Measurements from ENCODE around the gene RSPH4A.
"Not testable (repeated sequence)": the region's sequence is repeated elsewhere in the genome, so short reads cannot be mapped to it uniquely, and the experiment has no call there.

The RSPH4A gene

DNA sequence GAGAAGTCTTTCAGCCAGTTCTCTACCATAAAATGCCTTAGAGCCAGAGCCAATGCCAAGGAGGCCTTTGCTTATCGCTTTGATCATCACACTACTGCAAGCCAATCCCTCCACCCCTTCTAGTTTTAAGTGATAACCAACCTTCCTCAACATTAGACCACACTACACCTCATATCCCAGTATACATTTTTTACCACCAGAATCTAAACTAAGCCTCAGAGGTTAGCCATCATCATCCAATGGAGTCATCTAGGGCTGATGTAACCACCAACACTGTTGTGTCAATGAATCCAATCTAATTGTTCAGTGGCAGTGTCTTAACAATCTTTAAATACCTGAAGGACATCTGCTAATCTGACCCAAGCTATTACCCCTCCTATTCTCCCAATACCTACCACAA is 45.9 kb downstream of the RSPH4A start:
- Histone ChIP-seq H3K79me2 (peaks cover 14% of the 10 kb centered on the region), H3K9ac (no peak overlapping the region), H3K36me3 (ENCODE audit: control insufficient read depth, insufficient read depth, low read length) (no peaks in the 10 kb centered on the region), H3K27me3 (ENCODE audit: control insufficient read depth, insufficient read depth, low read length) (no peaks in the 10 kb centered on the region), H3K4me2 (ENCODE audit: low read length) (no peak overlapping the region), H3K9me3 (ENCODE audit: control insufficient read depth, low read length) (no peaks in the 10 kb centered on the region), H3K4me1 (no peaks in the 10 kb centered on the region), H3K4me3 (ENCODE audit: low read depth, low read length) (no peak overlapping the region), H3K27ac (no peak overlapping the region), H2AFZ (no peak overlapping the region)
- TF ChIP-seq, protein P1, sequence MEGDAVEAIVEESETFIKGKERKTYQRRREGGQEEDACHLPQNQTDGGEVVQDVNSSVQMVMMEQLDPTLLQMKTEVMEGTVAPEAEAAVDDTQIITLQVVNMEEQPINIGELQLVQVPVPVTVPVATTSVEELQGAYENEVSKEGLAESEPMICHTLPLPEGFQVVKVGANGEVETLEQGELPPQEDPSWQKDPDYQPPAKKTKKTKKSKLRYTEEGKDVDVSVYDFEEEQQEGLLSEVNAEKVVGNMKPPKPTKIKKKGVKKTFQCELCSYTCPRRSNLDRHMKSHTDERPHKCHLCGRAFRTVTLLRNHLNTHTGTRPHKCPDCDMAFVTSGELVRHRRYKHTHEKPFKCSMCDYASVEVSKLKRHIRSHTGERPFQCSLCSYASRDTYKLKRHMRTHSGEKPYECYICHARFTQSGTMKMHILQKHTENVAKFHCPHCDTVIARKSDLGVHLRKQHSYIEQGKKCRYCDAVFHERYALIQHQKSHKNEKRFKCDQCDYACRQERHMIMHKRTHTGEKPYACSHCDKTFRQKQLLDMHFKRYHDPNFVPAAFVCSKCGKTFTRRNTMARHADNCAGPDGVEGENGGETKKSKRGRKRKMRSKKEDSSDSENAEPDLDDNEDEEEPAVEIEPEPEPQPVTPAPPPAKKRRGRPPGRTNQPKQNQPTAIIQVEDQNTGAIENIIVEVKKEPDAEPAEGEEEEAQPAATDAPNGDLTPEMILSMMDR (IDR thresholded peaks at IDR 0.05) = no peak

DNA sequence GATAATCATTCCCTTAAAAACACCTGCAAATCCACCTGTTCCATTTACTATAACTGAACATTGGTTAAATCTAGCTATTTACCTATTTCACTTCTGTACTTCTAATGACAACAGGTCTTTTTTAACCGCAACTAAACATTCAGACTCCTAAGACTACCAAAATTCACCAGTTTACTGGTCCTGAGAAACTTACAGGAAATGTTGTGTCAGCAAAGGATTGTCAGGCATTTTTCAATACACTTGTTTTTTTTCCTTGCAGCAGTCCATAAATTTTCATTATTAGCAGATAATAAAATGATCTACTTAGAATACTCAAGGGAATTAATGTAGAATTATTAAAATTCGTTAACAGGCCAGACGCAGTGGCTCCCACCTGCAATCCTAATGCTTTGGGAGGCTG is 47.0 kb downstream of the RSPH4A start:
- TF ChIP-seq, protein P1 (IDR thresholded peaks at IDR 0.05) = no peak

DNA sequence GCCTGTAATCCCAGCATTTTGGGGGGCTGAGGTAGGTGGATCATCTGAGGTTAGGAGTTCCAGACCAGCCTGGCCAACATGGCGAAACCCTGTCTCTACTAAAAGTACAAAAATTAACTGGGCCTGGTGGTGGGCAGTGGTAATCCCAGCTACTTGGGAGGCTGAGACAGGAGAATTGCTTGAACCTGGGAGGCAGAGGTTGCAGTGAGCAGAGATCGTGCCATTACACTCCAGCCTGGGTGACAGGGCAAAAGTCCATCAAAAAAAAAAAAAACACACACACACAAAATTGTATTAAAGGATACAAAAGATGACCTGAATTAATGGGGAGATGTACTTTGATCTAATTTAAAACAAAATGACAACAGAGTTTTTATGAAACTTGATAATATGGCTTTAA is 47.9 kb downstream of the RSPH4A start:
- H3K36me3 ChIP-seq (ENCODE audit: control insufficient read depth, insufficient read depth, low read length); H3K4me2 ChIP-seq (ENCODE audit: low read length); H3K4me1 ChIP-seq; H3K27ac ChIP-seq; H3K27me3 ChIP-seq (ENCODE audit: control insufficient read depth, insufficient read depth, low read length); H3K9ac ChIP-seq; H2AFZ ChIP-seq; H3K9me3 ChIP-seq (ENCODE audit: control insufficient read depth, low read length); H3K4me3 ChIP-seq (ENCODE audit: low read depth, low read length): not testable (repeated sequence)
- H3K79me2 ChIP-seq = peaks cover 21% of the 10 kb centered on the region

More for the DNA sequence above, 47.0 kb downstream of the RSPH4A start:
- Histone ChIP-seq H3K9ac (no peak overlapping the region), H3K4me3 (ENCODE audit: low read depth, low read length) (no peak overlapping the region), H3K27ac (no peak overlapping the region), H3K79me2 (peaks cover 21% of the 10 kb centered on the region), H2AFZ (no peak overlapping the region), H3K4me2 (ENCODE audit: low read length) (no peak overlapping the region), H3K27me3 (ENCODE audit: control insufficient read depth, insufficient read depth, low read length) (no peaks in the 10 kb centered on the region), H3K4me1 (no peaks in the 10 kb centered on the region), H3K9me3 (ENCODE audit: control insufficient read depth, low read length) (no peaks in the 10 kb centered on the region), H3K36me3 (ENCODE audit: control insufficient read depth, insufficient read depth, low read length) (no peaks in the 10 kb centered on the region)

DNA sequence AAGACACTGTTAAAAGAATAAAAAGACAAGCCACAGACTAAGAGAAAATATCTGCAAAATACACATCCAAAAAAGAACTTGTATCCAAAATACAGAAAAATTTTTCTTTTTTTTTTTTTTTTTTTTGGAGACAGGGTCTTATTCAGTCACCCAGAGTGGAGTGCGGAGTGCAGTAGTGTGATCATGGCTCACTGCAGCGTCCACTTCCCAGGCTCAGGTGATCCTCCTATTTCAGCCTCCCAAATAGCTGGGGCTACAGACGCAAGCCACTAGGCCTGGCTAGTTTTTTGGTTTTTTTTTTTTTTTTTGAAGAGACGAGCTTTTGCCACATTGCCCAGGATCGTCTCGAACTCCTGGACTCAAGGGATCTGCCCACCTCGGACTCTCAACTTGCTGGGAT is 49.2 kb downstream of the RSPH4A start:
- Histone ChIP-seq H3K79me2 (peaks cover 21% of the 10 kb centered on the region), H3K4me3 (ENCODE audit: low read depth, low read length) (no peak overlapping the region), H3K27ac (no peak overlapping the region), H3K36me3 (ENCODE audit: control insufficient read depth, insufficient read depth, low read length) (no peaks in the 10 kb centered on the region), H3K27me3 (ENCODE audit: control insufficient read depth, insufficient read depth, low read length) (no peaks in the 10 kb centered on the region), H3K9me3 (ENCODE audit: control insufficient read depth, low read length) (no peaks in the 10 kb centered on the region), H3K4me1 (no peaks in the 10 kb centered on the region), H2AFZ (no peak overlapping the region), H3K4me2 (ENCODE audit: low read length) (no peak overlapping the region), H3K9ac (no peak overlapping the region)
- TF ChIP-seq, protein P1 (IDR thresholded peaks at IDR 0.05) = no peak

DNA sequence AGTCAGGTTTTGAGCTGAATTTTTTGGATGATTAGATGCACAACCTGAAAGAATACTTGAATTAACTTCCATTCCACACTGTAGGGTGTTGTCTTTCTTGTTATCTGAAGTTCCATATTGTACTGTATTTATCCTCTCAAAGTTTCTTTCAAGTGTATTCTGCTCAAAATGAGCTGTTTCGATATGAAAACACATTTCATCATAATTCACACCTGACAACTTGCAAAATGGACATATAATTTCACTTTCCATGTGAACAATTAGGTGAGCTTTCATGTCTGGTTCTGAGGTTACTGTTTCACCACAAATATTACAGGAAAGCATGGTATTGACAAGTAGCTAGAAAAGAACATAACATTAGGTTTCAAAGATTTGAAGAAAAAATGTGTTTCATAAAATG is 50.6 kb downstream of the RSPH4A start:
- Histone ChIP-seq H3K27ac (no peak overlapping the region), H3K4me1 (no peaks in the 10 kb centered on the region), H3K9ac (no peak overlapping the region), H3K27me3 (ENCODE audit: control insufficient read depth, insufficient read depth, low read length) (no peaks in the 10 kb centered on the region), H3K79me2 (peaks cover 21% of the 10 kb centered on the region), H3K36me3 (ENCODE audit: control insufficient read depth, insufficient read depth, low read length) (no peaks in the 10 kb centered on the region), H3K4me3 (ENCODE audit: low read depth, low read length) (no peak overlapping the region), H3K9me3 (ENCODE audit: control insufficient read depth, low read length) (no peaks in the 10 kb centered on the region), H3K4me2 (ENCODE audit: low read length) (no peak overlapping the region), H2AFZ (no peak overlapping the region)
- TF ChIP-seq, protein P1 (IDR thresholded peaks at IDR 0.05) = no peak
